ENCODE data around the gene KCTD8.

- TF ChIP-seq POLR2AphosphoS5 (IDR thresholded peaks at IDR 0.05; ENCODE audit: borderline replicate concordance, low read depth, low read length) (no peak), EZH2 (IDR thresholded peaks at IDR 0.05) (no peak), FOXP2 (optimal IDR thresholded peaks at IDR 0.05; ENCODE audit: control extremely low read depth, extremely low read length, insufficient read depth) (no peak)
These were observed 38.7 kb upstream of the KCTD8 start for GRCh38 chr4:44487341-44487740.
